Heart right ventricle (tissue), 16 donors: Measurements from ENCODE around the gene SNX1. TPM values are rescaled to one million over a fixed set of nuclear protein-coding genes. Genes with fewer than 3 reads are reported as not detected.

Experiments
- ATAC-seq, 8 donors: fragments of 200-7000 bp; cut with Tn5 transposase; one replicate each; pipeline ENCODE4 v1.9.1; 2020; ENCODE audit warnings: mild to moderate bottlenecking in 8 of 8, moderate library complexity in 8 of 8, moderate number of reproducible peaks in 1 of 8
- DNase-seq, 2 donors: peaks; one replicate each; pipeline ENCODE4 v3.0.0-alpha.2; 2020
- H3K27ac ChIP-seq, 10 donors: fragments of 200-600 bp; sonication (generic) in 2 of 10; one replicate each; pipeline versions ENCODE4 v1.5.0 to v1.8.0; 2020 to 2022; ENCODE audit warnings: mild to moderate bottlenecking in 3 of 10
- H3K27me3 ChIP-seq, 7 donors: fragments of 200-600 bp; one replicate each; pipeline ENCODE4 v1.8.0; 2021 to 2022; ENCODE audit warnings: mild to moderate bottlenecking in 2 of 7
- H3K36me3 ChIP-seq, 9 donors: fragments of 200-600 bp; sonication (generic) in 1 of 9; one replicate each; pipeline versions ENCODE4 v1.5.0 to v1.8.0; 2020 to 2022; ENCODE audit warnings: mild to moderate bottlenecking in 2 of 9
- H3K4me1 ChIP-seq, 9 donors: fragments of 200-600 bp; sonication (generic) in 1 of 9; one replicate each; pipeline versions ENCODE4 v1.5.0 to v1.8.0; 2020 to 2022; ENCODE audit warnings: mild to moderate bottlenecking in 4 of 9
- H3K4me3 ChIP-seq, 10 donors: fragments of 200-600 bp; sonication (generic) in 2 of 10; one replicate each; pipeline versions ENCODE4 v1.5.0 to v1.8.0; 2020 to 2022; ENCODE audit warnings: mild to moderate bottlenecking in 7 of 10, moderate library complexity in 2 of 10
- H3K9me3 ChIP-seq, 11 donors: fragments of 200-600 bp in 10 of 11; sonication (generic) in 2 of 11; one replicate each; pipeline versions ENCODE4 v1.5.0 to v1.8.0; 2013 to 2022; ENCODE audit warnings: mild to moderate bottlenecking in 2 of 11, control low read depth in 1 of 11, moderate library complexity in 1 of 11
- WGBS, 2 donors: extraction: QIAGEN DNeasy Blood & Tissue Kit; methylation state at CpG; one replicate each; pipeline ENCODE4 v1.1.7; 2013; ENCODE audit warnings: inconsistent platforms in 1 of 2; 5-methylcytosine and 5-hydroxymethylcytosine counted together
- intact Hi-C, 10 donors: fragments of 100-400 bp; cut with DNase I; formaldehyde crosslinking; loops; one replicate each; pipeline versions ENCODE4 v1.11.1 to v1.14.2; 2022
- polyA plus RNA-seq, 2 donors: library from polyadenylated mRNA; stranded (reverse); fragments of 200-250 nt; gene quantifications; one replicate each; pipeline ENCODE4 v1.2.3, GENCODE V29; 2013
- total RNA-seq, 10 donors: library from RNA; stranded (reverse); fragmentation: NEBNext Ultra II Directional in 3 of 10; extraction: Animal tissue kit (Norgen Biotek cat#: 25700) in 3 of 10; gene quantifications; one replicate each; pipeline versions ENCODE4 v1.2.1 to v1.2.4, GENCODE V29; 2021 to 2023
- TF ChIP-seq, protein P1 (sequence below), 9 donors: fragments of 200-600 bp; sonication (generic) in 2 of 9; IDR thresholded peaks; one replicate each; pipeline versions ENCODE4 v1.5.0 to v1.8.0; 2021 to 2022; ENCODE audit warnings: antibody characterized with exemption in 9 of 9, mild to moderate bottlenecking in 5 of 9, moderate library complexity in 1 of 9
- donor health status: Arrhythmogenic right ventricular cardiomyopathy.
- donor health status: ischemic (EF 13 %, LVEDD 7.1; RV severe dilation, severe dysfunction).
- donor health status: healthy with polysubstance abuse.
- donor health status: DM: no; HTN: yes; CAD: no.
- donor health status: DM: no; HTN: no; CAD: no.
- donor health status: ischemic (EF 25% LVEDD 6.9; RV normal size, moderate dysfunction).
- donor health status: ischemic (EF 25% LVEDD 5.7; RV mildly dilated, moderate dysfunction).
- donor health status: healthy.
- donor health status: DM: yes; HTN: yes; CAD: no.
- donor health status: Ischemic cardiomyopathy.
- donor health status: ischemic (EF 35%, LVEDD 5.7; RV mildly dilated, moderate dysfunction).
- donor health status: nonischemic (EF 11% LVEDD 7.7; RV severe dilation, severe dysfunction).
- donor health status: DM: yes; HTN: yes; CAD: no.
- donor health status: PGD.
- donor health status: ischemic (EF 29% LVEDD 5.4; RV normal size, mild dysfunction).
- donor health status: nonischemic (EF 23%, LVEDD 6.1; RV moderate dilation, normal function).

SNX1 gene
- total and polyA plus RNA-seq, 12 donors = 44.9 to 110 (median 88.7) TPM

DNA sequence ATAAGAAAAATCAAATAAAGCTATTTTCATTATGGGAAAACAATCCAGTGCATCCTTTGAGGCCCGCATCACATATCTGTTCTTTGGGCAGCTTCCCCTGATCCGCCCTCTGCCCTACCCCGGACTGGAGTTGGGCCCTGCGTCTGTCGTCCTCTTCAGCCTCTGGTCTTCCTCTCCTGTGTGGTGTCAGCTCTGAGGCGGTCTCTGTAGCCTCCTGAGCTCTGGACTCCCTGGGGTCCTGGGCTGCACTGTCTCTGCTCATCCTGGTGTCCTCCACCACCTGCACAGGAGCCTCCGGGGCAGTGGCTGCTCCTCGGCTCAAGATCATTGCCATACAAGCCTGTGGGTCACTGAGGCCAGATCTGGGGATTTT lies 48.4 kb downstream of the SNX1 start:
- no peaks in the 10 kb centered on the region for H3K9me3 ChIP-seq
- TF ChIP-seq, protein P1, sequence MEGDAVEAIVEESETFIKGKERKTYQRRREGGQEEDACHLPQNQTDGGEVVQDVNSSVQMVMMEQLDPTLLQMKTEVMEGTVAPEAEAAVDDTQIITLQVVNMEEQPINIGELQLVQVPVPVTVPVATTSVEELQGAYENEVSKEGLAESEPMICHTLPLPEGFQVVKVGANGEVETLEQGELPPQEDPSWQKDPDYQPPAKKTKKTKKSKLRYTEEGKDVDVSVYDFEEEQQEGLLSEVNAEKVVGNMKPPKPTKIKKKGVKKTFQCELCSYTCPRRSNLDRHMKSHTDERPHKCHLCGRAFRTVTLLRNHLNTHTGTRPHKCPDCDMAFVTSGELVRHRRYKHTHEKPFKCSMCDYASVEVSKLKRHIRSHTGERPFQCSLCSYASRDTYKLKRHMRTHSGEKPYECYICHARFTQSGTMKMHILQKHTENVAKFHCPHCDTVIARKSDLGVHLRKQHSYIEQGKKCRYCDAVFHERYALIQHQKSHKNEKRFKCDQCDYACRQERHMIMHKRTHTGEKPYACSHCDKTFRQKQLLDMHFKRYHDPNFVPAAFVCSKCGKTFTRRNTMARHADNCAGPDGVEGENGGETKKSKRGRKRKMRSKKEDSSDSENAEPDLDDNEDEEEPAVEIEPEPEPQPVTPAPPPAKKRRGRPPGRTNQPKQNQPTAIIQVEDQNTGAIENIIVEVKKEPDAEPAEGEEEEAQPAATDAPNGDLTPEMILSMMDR (IDR thresholded peaks at IDR 0.05) = no peak
- peaks cover 0 to 69% (median 21%) of the 10 kb centered on the region in 9 donors for H3K36me3 ChIP-seq
- peaks cover 2 to 21% (median 11%) of the 10 kb centered on the region in 9 donors for H3K4me1 ChIP-seq
- 86 to 94% methylated on average over 8 of the region's 8 CpGs for WGBS, 2 donors
- H3K27me3 ChIP-seq = no peaks in the 10 kb centered on the region
- intact Hi-C loops = no loop called here
- ATAC-seq = no peak
- H3K4me3 ChIP-seq = no peak overlapping the region
- DNase-seq = no peak
- peak overlapping the region in 1 of 10 donors; percentile 6 for H3K27ac ChIP-seq

DNA sequence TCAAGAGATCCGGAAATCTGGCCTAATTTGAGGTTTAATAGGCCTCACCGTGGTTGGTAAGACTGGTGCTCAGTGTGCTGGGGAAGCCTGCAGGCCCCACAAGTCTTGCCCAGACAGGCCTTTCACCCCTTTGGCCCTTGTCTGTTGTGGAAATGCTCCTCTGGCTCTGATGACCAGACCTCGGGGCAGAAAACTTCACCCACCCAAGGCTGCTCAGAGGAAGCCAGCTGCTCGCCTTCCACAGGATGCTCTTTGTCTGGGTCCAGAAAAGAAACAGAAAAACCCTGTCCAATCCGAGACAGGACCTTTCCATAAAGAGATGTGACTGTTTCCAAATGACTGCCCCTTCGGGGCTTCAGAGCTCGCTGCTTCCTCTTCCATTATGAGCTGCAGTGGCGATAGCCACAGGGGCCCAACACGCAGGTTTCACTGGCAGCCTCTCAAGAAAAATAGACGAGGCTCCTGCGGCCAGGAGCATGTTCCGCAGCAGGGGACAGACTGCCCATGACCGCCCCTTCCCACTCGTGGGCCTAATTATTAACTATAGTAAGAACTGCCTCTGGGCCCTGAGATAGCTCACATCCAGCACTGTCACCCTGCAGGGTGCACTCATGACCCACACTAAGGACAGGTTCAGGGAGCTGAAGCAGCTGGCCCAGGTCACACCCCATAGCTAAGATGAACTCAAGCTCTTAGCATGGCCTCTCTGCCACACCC lies 48.9 kb downstream of the SNX1 start:
- TF ChIP-seq, protein P1 (IDR thresholded peaks at IDR 0.05) = no peak
- no peaks in the 10 kb centered on the region for H3K27me3 ChIP-seq
- ATAC-seq = peak in 1 of 8 donors; percentile 2
- intact Hi-C loops = no loop called here
- peak overlapping the region in 1 of 10 donors; percentile 6 for H3K27ac ChIP-seq
- H3K4me1 ChIP-seq = peaks cover 2 to 21% (median 11%) of the 10 kb centered on the region in 9 donors
- no peak for DNase-seq
- H3K4me3 ChIP-seq = no peak overlapping the region
- H3K9me3 ChIP-seq = no peaks in the 10 kb centered on the region
- H3K36me3 ChIP-seq = peaks cover 0 to 67% (median 21%) of the 10 kb centered on the region in 9 donors
- WGBS, 2 donors = 72 to 73% methylated on average over 14 of the region's 14 CpGs

- Histone ChIP-seq H3K4me3 (no peak overlapping the region), H3K27ac (peak overlapping the region in 9 of 10 donors; percentile 26 to 70 (median 65)), H3K9me3 (no peaks in the 10 kb centered on the region), H3K36me3 (peaks cover 0 to 56% (median 21%) of the 10 kb centered on the region in 9 donors), H3K27me3 (peaks cover 0 to 9% (median 0%) of the 10 kb centered on the region in 7 donors), H3K4me1 (peaks cover 3 to 28% (median 13%) of the 10 kb centered on the region in 9 donors)
- WGBS, 2 donors = 31 to 50% methylated on average over 6 of the region's 6 CpGs
- TF ChIP-seq, protein P1 (IDR thresholded peaks at IDR 0.05) = no peak
- intact Hi-C loops = no loop called here
- DNase-seq (peak; percentile 58 to 72), ATAC-seq (peak; percentile 76 to 94 (median 88))
Observed at GRCh38 chr15:64146041-64146440, 50.3 kb downstream of the SNX1 start.

GRCh38 chr15:64146520-64146884 lies 50.7 kb downstream of the SNX1 start:
- H3K27ac ChIP-seq = peak overlapping the region in 8 of 10 donors; percentile 26 to 70 (median 65)
- TF ChIP-seq, protein P1 (IDR thresholded peaks at IDR 0.05) = no peak
- H3K9me3 ChIP-seq = no peaks in the 10 kb centered on the region
- peaks cover 6 to 32% (median 14%) of the 10 kb centered on the region in 9 donors for H3K4me1 ChIP-seq
- intact Hi-C loops = no loop called here
- DNase-seq (no peak), ATAC-seq (no peak)
- no peak overlapping the region for H3K4me3 ChIP-seq
- peaks cover 0 to 51% (median 21%) of the 10 kb centered on the region in 9 donors for H3K36me3 ChIP-seq
- WGBS, 2 donors = 76 to 84% methylated on average over 3 of the region's 3 CpGs
- peaks cover 0 to 14% (median 0%) of the 10 kb centered on the region in 7 donors for H3K27me3 ChIP-seq
